HPDE6-E6E7 (cell line): ENCODE data around the gene IMPDH2.

ENCODE experiments used
- DNase-seq: peaks from one replicate; pipeline ENCODE4 v3.0.0; 2011; ENCODE audit warnings: missing footprints; ENCODE audit errors: extremely low spot score

IMPDH2 gene

GRCh38 chr3:48980295-48980694, 48.9 kb downstream of the IMPDH2 start:
- no peak for DNase-seq

DNA sequence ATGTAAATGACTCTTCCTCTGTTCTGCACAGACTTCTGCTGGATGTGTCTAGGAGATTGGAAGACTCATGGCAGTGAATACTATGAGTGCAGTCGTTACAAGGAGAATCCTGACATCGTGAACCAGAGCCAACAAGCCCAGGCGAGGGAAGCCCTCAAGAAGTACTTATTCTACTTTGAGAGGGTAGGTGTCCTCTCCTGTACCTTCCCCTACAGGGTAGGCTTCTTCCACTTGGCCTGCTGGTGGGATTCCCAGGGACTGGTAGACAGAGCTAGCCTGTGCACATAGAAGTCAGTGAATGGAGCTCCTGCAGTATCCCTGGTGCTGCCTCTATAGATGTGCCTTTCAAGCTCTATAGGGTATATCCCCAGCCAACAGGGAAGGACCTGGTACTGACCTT, 49.7 kb downstream of the IMPDH2 start:
- no peak for DNase-seq
